Caco-2 (cell line): ENCODE measurements around the gene MARCHF9. TPM values are rescaled to one million over a fixed set of nuclear protein-coding genes. Genes with fewer than 3 reads are reported as not detected.

Experiments
- BruUV-seq: library from RNA; stranded (reverse); fragments of 400-500 nt; replicated peaks from 2 replicates; lab custom pipeline; 2021; lab: Mats Ljungman, UMichigan
- CTCF ChIA-PET: fragments of 300-600 bp; sonication (Branson Sonifier 250); formaldehyde crosslinking; loops from one replicate; lab custom pipeline; 2022; ENCODE audit warnings: antibody characterized with exemption; lab: Charles Lee
- POLR2A ChIA-PET: fragments of 300-600 bp; sonication (Branson Sonifier 250); formaldehyde crosslinking; loops from one replicate; lab custom pipeline; 2022; ENCODE audit warnings: antibody characterized with exemption; lab: Charles Lee
- DNase-seq, 2 experiments: peaks; one replicate each; pipeline versions ENCODE4 v3.0.0 to v3.0.0-alpha.2; 2020 to 2022
- H3K27me3 ChIP-seq: replicated peaks from 2 replicates; pipeline ENCODE4 v1.6.0; 2011; ENCODE audit warnings: low read length; ENCODE audit not compliant: control insufficient read depth, insufficient read depth
- H3K36me3 ChIP-seq: 2 replicates; pipeline ENCODE4 v1.5.1; 2011; ENCODE audit warnings: low read length; ENCODE audit not compliant: control insufficient read depth, insufficient read depth
- H3K4me1 ChIP-seq: fragments of 250-450 bp; sonication (Bioruptor Pico); 2 replicates; pipeline ENCODE4 v1.5.1; 2020; ENCODE audit warnings: mild to moderate bottlenecking
- H3K4me3 ChIP-seq: 2 replicates; pipeline ENCODE4 v1.5.1; 2011; ENCODE audit warnings: low read depth, mild to moderate bottlenecking, control low read depth, low read length
- H3K9me3 ChIP-seq: fragments of 250-450 bp; sonication (Bioruptor Pico); 2 replicates; pipeline ENCODE4 v1.5.1; 2020; ENCODE audit warnings: mild to moderate bottlenecking, moderate library complexity
- H3K27ac Mint-ChIP-seq: one replicate; pipeline ENCODE4 v1.8.0; 2022; ENCODE audit warnings: mixed read lengths; ENCODE audit not compliant: unreplicated experiment
- H3K27me3 Mint-ChIP-seq: one replicate; pipeline ENCODE4 v1.8.0; 2022; ENCODE audit warnings: mixed read lengths; ENCODE audit not compliant: insufficient read depth, unreplicated experiment
- H3K36me3 Mint-ChIP-seq: one replicate; pipeline ENCODE4 v1.8.0; 2022; ENCODE audit warnings: mild to moderate bottlenecking, mixed read lengths; ENCODE audit not compliant: insufficient read depth, unreplicated experiment
- H3K4me1 Mint-ChIP-seq: one replicate; pipeline ENCODE4 v1.8.0; 2022; ENCODE audit warnings: low read depth, mixed read lengths; ENCODE audit not compliant: unreplicated experiment
- H3K4me3 Mint-ChIP-seq: one replicate; pipeline ENCODE4 v1.8.0; 2022; ENCODE audit warnings: mild to moderate bottlenecking, moderate library complexity, mixed read lengths; ENCODE audit not compliant: unreplicated experiment
- H3K9me3 Mint-ChIP-seq: one replicate; pipeline ENCODE4 v1.8.0; 2022; ENCODE audit warnings: mixed read lengths; ENCODE audit not compliant: unreplicated experiment
- intact Hi-C: fragments of 100-400 bp; cut with micrococcal nuclease; formaldehyde crosslinking; loops from one replicate; pipeline ENCODE4 v1.10.0; 2022; ENCODE audit not compliant: unreplicated experiment
- microRNA-seq: library from miRNA; unstranded; fragments of <30 nt; microRNA quantifications from one replicate; pipeline ENCODE4 v1.2.0, GENCODE V29; 2022
- total RNA-seq: library from RNA; stranded (reverse); gene quantifications from 2 replicates; pipeline ENCODE4 v1.2.3, GENCODE V29; 2022
- TF ChIP-seq, protein P1 (sequence below), 2 experiments: fragments of 200-600 bp in 1 of 2; IDR thresholded peaks; 1 replicate in 1 of 2; 2 replicates in 1 of 2; pipeline versions ENCODE4 v1.5.1 to v1.8.0; 2011 to 2022; ENCODE audit warnings: antibody characterized with exemption in 1 of 2, control low read depth in 1 of 2, inconsistent platforms in 1 of 2, low read depth in 1 of 2, low read length in 1 of 2, mild to moderate bottlenecking in 1 of 2, moderate library complexity in 1 of 2; ENCODE audit not compliant: insufficient read depth in 1 of 2, severe bottlenecking in 1 of 2, unreplicated experiment in 1 of 2

MARCHF9 gene
- total RNA-seq, 1 experiment from 2014 or later: 11.0 TPM

DNA sequence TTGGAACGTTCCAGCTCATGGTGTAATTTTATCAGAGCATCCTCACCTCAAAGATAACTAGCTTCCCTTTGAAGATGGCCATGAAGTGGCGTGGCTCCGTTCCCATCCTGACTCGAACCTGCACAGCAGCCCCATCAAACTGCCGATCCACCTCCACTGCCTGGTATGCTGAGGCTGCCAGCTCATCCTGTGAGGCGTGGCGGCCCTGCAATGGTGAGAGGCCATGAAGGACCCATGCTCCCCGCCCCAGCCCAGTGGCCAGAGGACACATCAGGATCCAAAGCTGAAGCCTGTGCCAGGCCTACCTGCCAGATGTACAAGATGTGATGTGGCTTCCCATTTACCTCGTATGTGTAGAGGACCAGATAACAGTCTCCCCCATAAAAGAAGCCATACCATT, 52.4 kb downstream of the MARCHF9 start:
- no peaks in the 10 kb centered on the region for H3K4me1 ChIP-seq
- ChIA-PET POLR2A (no interaction called here), CTCF (no interaction called here)
- H3K27me3 ChIP-seq: no peaks in the 10 kb centered on the region
- H3K9me3 Mint-ChIP-seq: no peaks in the 10 kb centered on the region
- intact Hi-C loops: no loop called here
- no peaks in the 10 kb centered on the region for H3K4me1 Mint-ChIP-seq
- H3K27me3 Mint-ChIP-seq: no peaks in the 10 kb centered on the region
- no peaks in the 10 kb centered on the region for H3K36me3 ChIP-seq
- H3K27ac Mint-ChIP-seq: no peak overlapping the region
- no peak overlapping the region for H3K4me3 Mint-ChIP-seq
- no peak overlapping the region for H3K4me3 ChIP-seq
- H3K36me3 Mint-ChIP-seq: peaks cover 6% of the 10 kb centered on the region
- H3K9me3 ChIP-seq: no peaks in the 10 kb centered on the region
- BruUV-seq: no TSS peak
- DNase-seq: no peak
- TF ChIP-seq, protein P1, sequence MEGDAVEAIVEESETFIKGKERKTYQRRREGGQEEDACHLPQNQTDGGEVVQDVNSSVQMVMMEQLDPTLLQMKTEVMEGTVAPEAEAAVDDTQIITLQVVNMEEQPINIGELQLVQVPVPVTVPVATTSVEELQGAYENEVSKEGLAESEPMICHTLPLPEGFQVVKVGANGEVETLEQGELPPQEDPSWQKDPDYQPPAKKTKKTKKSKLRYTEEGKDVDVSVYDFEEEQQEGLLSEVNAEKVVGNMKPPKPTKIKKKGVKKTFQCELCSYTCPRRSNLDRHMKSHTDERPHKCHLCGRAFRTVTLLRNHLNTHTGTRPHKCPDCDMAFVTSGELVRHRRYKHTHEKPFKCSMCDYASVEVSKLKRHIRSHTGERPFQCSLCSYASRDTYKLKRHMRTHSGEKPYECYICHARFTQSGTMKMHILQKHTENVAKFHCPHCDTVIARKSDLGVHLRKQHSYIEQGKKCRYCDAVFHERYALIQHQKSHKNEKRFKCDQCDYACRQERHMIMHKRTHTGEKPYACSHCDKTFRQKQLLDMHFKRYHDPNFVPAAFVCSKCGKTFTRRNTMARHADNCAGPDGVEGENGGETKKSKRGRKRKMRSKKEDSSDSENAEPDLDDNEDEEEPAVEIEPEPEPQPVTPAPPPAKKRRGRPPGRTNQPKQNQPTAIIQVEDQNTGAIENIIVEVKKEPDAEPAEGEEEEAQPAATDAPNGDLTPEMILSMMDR (IDR thresholded peaks at IDR 0.05; ENCODE audit: insufficient read depth in 1 of 2, low read depth in 1 of 2, low read length in 1 of 2, severe bottlenecking in 1 of 2, unreplicated experiment in 1 of 2): no peak

- Mint-ChIP-seq H3K4me1 (no peaks in the 10 kb centered on the region), H3K4me3 (no peak overlapping the region), H3K27me3 (no peaks in the 10 kb centered on the region), H3K27ac (no peak overlapping the region), H3K9me3 (no peaks in the 10 kb centered on the region), H3K36me3 (peaks cover 6% of the 10 kb centered on the region)
- TF ChIP-seq, protein P1 (IDR thresholded peaks at IDR 0.05; ENCODE audit: insufficient read depth in 1 of 2, low read depth in 1 of 2, low read length in 1 of 2, severe bottlenecking in 1 of 2, unreplicated experiment in 1 of 2): no peak
- ChIA-PET POLR2A (interaction anchor here (0.7 kb wide), 1 partner anchor 90 kb away, joined by 3 read pairs; no protein-coding TSS in a partner anchor), CTCF (no interaction called here)
- no TSS peak for BruUV-seq
- H3K4me1 ChIP-seq: no peaks in the 10 kb centered on the region
- no peaks in the 10 kb centered on the region for H3K36me3 ChIP-seq
- H3K27me3 ChIP-seq: no peaks in the 10 kb centered on the region
- no peaks in the 10 kb centered on the region for H3K9me3 ChIP-seq
- intact Hi-C loops: no loop called here
- no peak overlapping the region for H3K4me3 ChIP-seq
- DNase-seq: no peak
These were observed 53.4 kb downstream of the MARCHF9 start for GRCh38 chr12:57808351-57808750.

- no peaks in the 10 kb centered on the region for H3K27me3 Mint-ChIP-seq
- no peaks in the 10 kb centered on the region for H3K4me1 Mint-ChIP-seq
- Histone ChIP-seq H3K4me3 (no peak overlapping the region), H3K36me3 (no peaks in the 10 kb centered on the region), H3K4me1 (no peaks in the 10 kb centered on the region), H3K9me3 (no peaks in the 10 kb centered on the region), H3K27me3 (no peaks in the 10 kb centered on the region)
- ChIA-PET POLR2A (no interaction called here), CTCF (no interaction called here)
- intact Hi-C loops: no loop called here
- no TSS peak for BruUV-seq
- DNase-seq: no peak
- TF ChIP-seq, protein P1 (IDR thresholded peaks at IDR 0.05; ENCODE audit: insufficient read depth in 1 of 2, low read depth in 1 of 2, low read length in 1 of 2, severe bottlenecking in 1 of 2, unreplicated experiment in 1 of 2): no peak
- H3K36me3 Mint-ChIP-seq: peaks cover 6% of the 10 kb centered on the region
- H3K4me3 Mint-ChIP-seq: no peak overlapping the region
- no peaks in the 10 kb centered on the region for H3K9me3 Mint-ChIP-seq
- no peak overlapping the region for H3K27ac Mint-ChIP-seq
These were observed 54.5 kb downstream of the MARCHF9 start for GRCh38 chr12:57809425-57809824.

Small RNA genes lying within 50 kb of the gene (microRNA-seq; reads per million reads assigned to microRNA genes)
- not detected for gene MIR6759

Other genes starting within 250 kb of the MARCHF9 start
- gene DDIT3, start 234.6 kb upstream of the MARCHF9 start, total RNA-seq: 62.7 and 79.2 TPM in 2 replicates
- 82.2 and 105 TPM in 2 replicates for gene MBD6, start 232.3 kb upstream of the MARCHF9 start, total RNA-seq
- 89.4 and 94.4 TPM in 2 replicates for gene DCTN2, start 207.9 kb upstream of the MARCHF9 start, total RNA-seq
- gene KIF5A, start 205.1 kb upstream of the MARCHF9 start, total RNA-seq: 0.05 TPM in 1 of 2 replicates, not detected in the other
- 42.0 and 48.0 TPM in 2 replicates for gene PIP4K2C, start 163.9 kb upstream of the MARCHF9 start, total RNA-seq
- gene DTX3, start 150.3 kb upstream of the MARCHF9 start, total RNA-seq: 17.4 and 20.4 TPM in 2 replicates
- gene ARHGEF25, start 143.7 kb upstream of the MARCHF9 start, total RNA-seq: 5.2 and 5.5 TPM in 2 replicates
- 4.2 and 5.7 TPM in 2 replicates for gene B4GALNT1, start 121.9 kb upstream of the MARCHF9 start, total RNA-seq
- 169 and 182 TPM in 2 replicates for gene OS9, start 61.0 kb upstream of the MARCHF9 start, total RNA-seq
- gene AGAP2, start 16.4 kb upstream of the MARCHF9 start, total RNA-seq: 0.09 TPM in 1 of 2 replicates, not detected in the other
- 20.6 and 23.3 TPM in 2 replicates for gene TSPAN31, start 10.1 kb upstream of the MARCHF9 start, total RNA-seq
- gene CDK4, start 2.8 kb upstream of the MARCHF9 start, total RNA-seq: 205 and 210 TPM in 2 replicates
- gene CYP27B1, start 12.0 kb downstream of the MARCHF9 start, total RNA-seq: 6.9 and 7.1 TPM in 2 replicates
- gene METTL1, start 17.0 kb downstream of the MARCHF9 start, total RNA-seq: 34.1 and 37.8 TPM in 2 replicates
- gene EEF1AKMT3, start 17.5 kb downstream of the MARCHF9 start, total RNA-seq: 5.0 and 6.7 TPM in 2 replicates
- gene TSFM, start 27.7 kb downstream of the MARCHF9 start, total RNA-seq: 48.0 and 57.5 TPM in 2 replicates
- gene AVIL, start 63.6 kb downstream of the MARCHF9 start, total RNA-seq: 0.84 and 2.3 TPM in 2 replicates
- 103 and 117 TPM in 2 replicates for gene CTDSP2, start 91.6 kb downstream of the MARCHF9 start, total RNA-seq
- gene ATP23, start 186.5 kb downstream of the MARCHF9 start, total RNA-seq: 6.1 and 6.6 TPM in 2 replicates